NCI-H187 (cell line): Measurements from ENCODE around the gene NUDT1.
"Not testable (repeated sequence)": the region's sequence is repeated elsewhere in the genome, so short reads cannot be mapped to it uniquely, and the experiment has no call there.

Experiments
- DNase-seq, 2 experiments: peaks; one replicate each; lab custom pipeline; 2025; lab: John Stamatoyannopoulos, UW

NUDT1 gene

GRCh38 chr7:2249744-2250323, 7.8 kb downstream of the NUDT1 start:
- DNase-seq = no peak

- DNase-seq = no peak
These were observed 9.4 kb downstream of the NUDT1 start for GRCh38 chr7:2251381-2251780.

DNA sequence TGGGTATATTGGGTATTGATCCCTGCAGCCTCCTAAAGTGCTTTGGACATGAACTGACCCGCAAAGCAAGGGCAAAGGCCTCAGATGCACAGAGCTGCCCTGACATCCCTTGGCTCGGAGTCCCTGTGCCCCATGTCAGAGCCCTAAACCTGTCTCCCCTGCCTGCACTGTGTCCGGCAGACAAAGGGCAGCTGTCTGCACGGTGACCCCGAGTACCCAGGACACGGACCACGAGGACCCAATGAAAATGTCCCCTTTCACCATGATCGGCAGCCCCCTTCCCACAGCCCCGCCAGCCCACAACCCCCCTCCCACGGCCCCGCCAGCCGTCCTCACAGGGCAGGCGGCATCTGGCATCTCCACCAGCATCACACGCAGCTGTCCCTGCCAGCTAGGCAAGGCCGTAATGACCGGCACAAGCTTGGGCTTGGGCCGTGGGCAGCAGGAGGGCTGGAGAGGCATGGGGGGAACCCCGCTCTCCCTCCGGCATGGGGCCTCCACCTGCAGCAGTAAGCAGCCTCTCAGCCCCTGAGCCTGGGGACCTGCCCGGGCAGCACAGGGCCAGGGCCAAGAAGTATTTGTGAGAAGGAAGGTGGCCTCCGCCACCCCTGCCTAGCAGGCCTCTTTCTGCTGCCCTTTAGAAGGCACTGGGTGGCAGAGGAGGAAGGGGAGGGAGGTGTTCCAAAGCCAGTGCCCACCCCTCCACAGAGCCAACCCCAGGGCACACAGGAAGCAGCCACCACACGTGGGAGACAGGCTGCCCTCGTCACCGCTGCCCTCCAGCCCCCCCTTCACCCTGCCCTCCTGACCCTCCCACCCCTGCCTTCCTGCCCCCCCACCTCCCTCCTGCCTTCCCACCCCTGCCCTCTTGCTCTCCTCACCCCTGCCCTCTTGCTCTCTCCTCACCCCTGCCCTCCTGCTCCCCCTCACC, 10.1 kb downstream of the NUDT1 start:
- no peak for DNase-seq

DNA sequence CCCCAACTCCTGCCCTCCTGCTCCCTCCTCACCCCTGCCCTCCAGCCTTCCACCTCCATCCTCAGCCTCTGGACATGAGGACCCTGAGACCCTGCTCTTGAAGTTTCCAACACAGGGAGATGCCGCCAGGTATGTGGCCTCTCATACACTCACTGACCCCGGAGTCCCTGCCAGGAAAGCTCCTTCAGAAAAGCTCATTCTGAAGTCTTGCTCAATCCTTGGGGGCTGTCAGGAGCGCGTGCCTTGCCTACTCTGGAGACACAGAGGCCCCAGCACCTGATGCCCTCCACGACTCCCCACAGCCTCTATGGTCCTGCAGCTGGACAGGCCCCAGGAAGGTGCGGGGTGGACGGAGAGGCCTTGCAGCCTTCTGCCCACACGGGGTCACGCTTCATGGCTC, 11.0 kb downstream of the NUDT1 start:
- no peak for DNase-seq

DNA sequence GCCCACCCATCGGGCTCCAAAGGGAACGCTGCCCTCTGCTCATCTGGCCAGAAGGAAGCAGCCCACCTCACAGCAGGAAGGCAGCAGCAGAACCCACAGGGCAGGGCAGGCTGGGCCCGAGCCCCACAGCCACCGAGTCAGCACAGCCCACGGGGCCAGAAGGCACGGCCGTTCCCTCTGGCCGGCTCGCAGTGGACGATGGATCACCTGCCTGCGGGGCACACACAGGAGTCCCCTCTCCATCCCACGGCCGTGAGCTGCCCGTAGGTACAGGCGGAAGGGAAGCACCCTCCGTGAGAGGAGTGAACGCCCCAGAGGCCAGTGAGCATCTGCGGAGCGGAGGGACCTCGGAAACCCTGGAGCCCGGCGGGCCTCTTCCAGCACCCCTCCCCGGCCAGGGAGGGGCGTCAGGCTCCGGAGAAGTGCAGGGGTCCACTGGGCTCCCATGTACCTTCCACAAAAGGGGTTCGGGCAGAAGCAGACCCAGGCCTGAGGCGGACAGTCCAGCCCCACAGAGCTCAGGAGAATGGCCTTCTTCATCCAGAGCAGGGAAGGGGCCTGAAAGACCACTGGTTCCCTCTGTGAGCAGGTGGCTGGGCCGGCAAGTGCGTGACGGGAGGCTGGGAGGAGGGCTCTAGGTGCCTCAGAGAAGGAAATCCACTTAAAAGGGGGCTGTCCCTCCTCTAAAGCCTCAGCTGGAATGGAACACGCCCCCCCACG, 11.7 kb downstream of the NUDT1 start:
- DNase-seq = no peak

DNA sequence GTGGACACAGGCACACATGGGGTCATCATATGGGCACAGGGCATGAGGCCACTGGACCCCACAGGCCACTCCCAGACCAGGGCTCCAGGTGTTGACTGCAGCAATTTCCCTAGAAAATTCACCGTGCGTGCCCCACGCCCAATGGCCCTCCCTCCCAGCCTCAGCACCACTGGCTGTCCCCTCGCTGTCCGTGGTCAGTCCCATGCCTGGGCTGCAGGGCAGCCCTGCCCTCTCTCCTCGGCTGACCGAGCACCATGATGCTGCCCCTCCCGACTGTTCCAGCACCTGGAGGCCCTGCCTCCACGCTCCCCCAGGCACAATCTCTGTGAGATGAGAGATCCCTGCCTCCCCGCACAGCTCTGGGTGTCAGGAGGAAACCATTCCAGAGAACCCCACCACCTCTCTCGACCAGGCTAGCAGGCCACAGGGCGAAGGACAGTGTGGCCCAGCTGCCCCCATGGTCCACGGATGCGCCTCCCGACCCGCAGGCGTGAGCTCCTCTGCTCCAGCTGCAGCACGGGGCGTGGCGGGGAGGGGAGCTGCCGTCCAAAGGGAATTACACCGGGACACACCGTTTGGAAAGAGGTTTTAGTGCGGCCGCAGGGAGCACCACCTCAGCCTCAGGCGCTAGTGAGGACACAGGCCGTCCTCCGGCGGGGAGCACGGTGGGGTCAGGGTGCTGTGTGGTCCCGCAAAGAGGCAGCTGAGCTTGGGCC, 12.6 kb downstream of the NUDT1 start:
- no peak for DNase-seq

DNA sequence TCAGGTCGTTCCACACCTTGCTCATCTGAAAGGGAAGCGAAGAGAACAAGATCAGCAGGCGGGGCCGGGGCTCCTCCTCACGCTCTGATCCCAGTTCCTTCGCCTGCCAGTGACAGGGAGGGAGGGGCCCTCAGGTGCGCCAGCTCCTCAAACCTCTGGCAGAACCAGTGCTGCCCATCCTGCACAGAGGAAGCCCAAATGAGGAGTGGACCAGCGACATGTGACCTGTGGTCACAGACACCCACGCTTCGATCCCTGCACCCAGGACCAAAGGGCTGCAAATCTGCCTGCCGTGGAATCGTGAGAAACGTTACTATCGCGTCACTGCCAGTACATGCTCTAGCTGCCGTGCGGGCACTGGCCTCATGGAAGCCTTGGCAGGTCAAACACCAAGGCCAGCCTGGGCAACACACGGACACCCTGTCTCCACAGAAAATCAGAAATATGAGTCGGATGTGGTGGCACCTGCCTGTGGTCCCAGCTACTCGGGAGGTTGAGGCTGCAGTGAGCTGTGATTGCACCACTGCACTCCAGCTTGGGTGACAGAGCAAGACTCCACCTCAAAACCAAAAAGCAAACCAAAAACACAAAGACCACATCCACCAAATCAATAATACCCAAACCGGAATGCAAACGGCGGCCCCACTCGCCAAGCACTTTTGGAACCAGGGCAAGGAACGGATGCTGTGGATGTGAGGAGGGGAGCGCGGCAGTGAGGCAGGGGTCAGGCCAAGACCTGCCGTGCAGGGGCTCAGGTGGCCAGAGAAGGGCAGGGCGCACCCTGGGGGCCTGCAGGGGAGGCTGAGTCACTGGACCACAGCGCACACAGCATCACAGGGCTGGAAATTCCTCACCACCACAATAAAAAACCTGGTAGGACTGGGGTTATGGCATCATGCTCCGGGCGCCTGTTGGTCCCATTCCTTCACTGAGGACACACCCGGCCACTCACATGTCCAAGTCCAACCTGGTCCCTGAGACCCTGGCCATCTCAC, 13.4 kb downstream of the NUDT1 start:
- DNase-seq = no peak

- no peak for DNase-seq
These were observed 14.4 kb downstream of the NUDT1 start for GRCh38 chr7:2256306-2257045.

DNA sequence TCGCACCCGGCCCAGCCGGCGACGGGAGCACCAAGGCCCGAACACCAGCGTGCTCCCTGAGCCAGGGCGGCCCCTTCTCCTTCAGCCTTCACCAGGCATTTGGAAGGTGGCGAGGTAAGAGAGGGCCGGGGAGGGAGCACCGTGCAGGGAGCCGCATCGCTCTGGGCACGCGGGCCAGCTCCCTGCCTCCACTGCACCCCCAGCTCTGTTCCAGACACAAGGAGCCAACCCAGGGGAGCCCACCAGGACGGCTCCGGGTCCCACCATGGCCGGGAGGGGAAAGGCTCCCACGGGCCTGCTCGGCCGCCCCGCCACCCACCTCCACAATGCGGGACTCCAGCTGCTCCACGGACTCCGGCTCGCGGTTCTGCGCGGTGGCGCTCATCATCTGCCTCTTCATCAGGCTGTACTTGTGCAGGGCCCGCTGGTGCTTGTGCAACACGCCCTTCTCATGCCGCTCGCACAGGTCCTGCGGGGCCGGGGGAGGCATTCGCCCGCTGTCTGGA, 15.1 kb downstream of the NUDT1 start:
- DNase-seq = no peak

GRCh38 chr7:2257651-2258050, 15.6 kb downstream of the NUDT1 start:
- DNase-seq = no peak

DNA sequence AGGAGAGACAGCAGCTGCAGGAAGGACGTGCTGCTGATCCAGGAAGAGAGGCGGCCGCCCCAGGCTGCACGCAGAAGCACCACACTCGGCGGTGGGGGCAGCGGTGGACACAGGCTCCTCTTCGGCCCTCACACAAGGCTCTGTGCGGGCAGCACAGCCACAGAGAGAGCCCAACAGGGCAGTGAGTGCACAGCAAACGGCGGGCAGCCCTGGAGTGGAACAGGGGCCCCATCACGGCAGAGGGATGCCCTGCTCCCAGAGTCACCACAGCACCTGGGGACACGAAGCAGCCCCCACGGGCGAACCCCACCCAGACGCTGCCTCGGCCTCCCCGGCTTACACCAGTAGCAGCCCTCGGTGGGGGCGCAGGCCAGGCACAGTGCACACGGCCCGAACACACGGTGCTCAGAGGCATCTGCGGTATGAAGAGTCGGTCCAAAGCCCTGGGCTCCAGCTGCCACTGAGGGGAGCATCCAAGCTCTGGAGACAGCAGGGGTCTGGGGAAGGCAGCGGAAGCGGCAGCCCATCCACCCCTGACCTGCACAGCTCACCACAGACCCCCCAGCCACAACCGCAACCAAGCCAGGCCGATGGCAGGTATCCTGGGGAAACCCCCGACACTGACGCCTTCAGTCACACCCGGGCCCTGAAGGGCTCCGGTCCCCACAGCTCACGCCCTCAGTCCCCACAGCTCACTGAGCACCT, 16.8 kb downstream of the NUDT1 start:
- DNase-seq = no peak

DNA sequence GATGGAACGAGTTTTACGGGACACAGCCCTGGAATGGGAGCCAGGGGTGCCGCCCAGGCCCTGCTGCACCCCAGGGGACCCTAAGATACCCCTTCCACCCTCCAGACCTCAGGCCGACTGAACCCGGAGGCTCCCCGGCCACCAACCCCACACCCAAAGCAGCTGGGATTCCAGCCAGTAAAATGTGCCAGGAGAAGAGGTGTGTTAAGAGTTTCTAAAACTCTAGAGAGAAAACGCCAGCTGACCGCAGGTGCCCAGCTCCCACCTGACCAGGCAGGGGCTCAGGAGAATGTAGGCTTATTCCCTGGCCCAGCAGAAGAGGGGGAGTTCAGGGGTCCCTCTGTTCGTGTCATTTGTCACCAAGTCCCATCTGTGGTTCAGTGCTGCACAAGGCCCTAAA, 17.5 kb downstream of the NUDT1 start:
- DNase-seq = no peak

DNA sequence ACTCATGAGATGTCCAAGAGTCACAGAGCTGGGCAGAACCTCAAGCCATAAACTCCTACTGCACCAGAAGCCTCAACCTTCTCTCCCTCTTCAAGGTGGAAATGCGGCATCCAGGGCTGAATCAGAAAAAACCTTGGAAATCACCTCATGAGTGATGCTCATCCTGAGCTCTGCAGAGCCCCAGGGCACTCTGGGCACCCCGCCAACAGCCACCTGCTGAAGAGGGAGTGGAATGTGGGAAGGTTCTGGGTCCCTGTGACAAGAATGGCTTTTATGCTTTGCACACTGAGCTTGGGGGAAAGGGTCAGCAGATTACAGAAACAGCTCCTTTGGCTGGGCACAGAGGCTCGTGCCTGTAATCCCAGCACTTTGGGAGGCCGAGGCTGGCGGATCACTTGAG, 18.8 kb downstream of the NUDT1 start:
- no peak for DNase-seq

- DNase-seq = no peak
These were observed 19.6 kb downstream of the NUDT1 start for GRCh38 chr7:2261611-2262010.

DNA sequence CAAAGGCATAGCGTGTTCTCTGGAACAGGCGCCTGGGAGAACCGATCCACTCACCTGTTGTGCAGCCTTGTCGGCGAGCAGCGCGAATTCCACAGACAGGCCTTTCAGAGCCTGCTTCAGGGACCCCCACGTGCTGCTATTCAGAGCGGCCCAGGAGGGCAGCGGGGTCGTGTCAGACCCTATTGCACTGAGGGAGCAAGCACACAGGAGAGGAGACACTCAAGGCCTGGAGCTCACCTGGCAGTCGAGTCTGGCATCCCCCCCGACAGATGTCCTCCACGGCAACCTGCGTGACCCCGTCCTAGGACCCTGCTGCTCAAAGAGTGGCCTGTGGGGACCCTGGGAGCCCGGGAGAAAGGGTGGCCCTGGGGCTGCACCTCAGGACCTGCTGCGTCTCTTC, 21.1 kb downstream of the NUDT1 start:
- no peak for DNase-seq

- DNase-seq = no peak
These were observed 22.1 kb downstream of the NUDT1 start for GRCh38 chr7:2264158-2264557.

DNA sequence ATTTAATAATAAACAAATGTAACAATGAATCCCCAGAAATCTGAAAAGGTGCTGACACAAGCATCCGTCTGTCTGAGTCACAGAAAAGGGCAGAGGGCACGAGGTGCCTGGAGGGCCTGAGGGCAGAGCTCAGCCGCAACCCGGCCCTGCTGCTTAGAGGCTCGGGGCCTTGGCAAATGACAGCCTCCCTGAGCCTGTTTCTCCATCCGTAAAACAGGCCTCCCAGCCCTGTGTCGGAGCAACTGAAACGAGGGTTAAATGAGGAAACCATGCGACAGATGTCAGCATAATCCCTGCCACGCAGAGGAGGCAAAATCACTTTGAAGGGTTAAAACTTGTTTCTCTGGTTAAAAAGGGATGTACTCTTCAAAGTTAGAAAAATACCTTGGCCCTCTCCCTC, 24.9 kb downstream of the NUDT1 start:
- no peak for DNase-seq

DNA sequence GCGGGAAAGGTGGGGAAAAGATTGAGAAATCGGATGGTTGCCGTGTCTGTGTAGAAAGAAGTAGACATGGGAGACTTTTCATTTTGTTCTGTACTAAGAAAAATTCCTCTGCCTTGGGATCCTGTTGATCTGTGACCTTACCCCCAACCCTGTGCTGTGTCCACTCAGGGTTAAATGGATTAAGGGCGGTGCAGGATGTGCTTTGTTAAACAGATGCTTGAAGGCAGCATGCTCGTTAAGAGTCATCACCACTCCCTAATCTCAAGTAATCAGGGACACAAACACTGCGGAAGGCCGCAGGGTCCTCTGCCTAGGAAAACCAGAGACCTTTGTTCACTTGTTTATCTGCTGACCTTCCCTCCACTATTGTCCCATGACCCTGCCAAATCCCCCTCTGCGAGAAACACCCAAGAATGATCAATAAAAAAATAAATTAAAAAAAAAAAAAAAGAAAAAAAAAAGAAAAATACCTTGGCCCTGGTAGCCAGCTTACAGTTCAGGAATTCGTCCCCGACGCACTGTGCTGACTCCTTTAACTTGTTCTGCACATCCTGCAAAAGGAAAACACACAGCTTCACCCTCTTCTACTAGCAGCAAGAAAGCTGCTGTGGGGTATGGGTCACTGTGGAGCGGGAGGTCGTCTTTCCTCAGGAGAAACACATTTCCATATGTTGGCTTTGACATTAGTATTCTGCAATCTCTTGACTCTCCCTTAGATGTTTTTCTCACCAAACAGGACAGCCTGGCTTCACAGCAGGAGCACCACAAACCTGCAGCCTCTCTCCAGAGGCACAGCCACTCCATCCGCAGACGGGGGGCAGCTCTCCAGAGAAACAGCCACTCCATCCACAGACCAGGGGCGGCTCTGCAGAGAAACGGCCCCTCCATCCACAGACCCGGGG, 27.3 kb downstream of the NUDT1 start:
- DNase-seq = not testable (repeated sequence)
